GM21528 (cell line): Measurements from ENCODE around the gene PRTG.
"Not testable (repeated sequence)": the region's sequence is repeated elsewhere in the genome, so short reads cannot be mapped to it uniquely, and the experiment has no call there.

ENCODE experiments used
- ATAC-seq: cut with Tn5 transposase; IDR thresholded peaks from one replicate; pipeline ENCODE4 v1.9.1; 2021; ENCODE audit warnings: mild to moderate bottlenecking, moderate library complexity; ENCODE audit not compliant: unreplicated experiment, low FRiP score

PRTG gene

GRCh38 chr15:55649058-55649423 is 93.9 kb downstream of the PRTG start:
- ATAC-seq: no peak

GRCh38 chr15:55638764-55639163 is 104.2 kb downstream of the PRTG start:
- no peak for ATAC-seq

GRCh38 chr15:55637086-55637485 is 105.9 kb downstream of the PRTG start:
- no peak for ATAC-seq

- ATAC-seq: no peak
Measured at GRCh38 chr15:55633731-55634130, 109.2 kb downstream of the PRTG start.

- ATAC-seq: no peak
Measured at GRCh38 chr15:55632434-55632833, 110.5 kb downstream of the PRTG start.

GRCh38 chr15:55630858-55631257 is 112.1 kb downstream of the PRTG start:
- ATAC-seq: no peak

DNA sequence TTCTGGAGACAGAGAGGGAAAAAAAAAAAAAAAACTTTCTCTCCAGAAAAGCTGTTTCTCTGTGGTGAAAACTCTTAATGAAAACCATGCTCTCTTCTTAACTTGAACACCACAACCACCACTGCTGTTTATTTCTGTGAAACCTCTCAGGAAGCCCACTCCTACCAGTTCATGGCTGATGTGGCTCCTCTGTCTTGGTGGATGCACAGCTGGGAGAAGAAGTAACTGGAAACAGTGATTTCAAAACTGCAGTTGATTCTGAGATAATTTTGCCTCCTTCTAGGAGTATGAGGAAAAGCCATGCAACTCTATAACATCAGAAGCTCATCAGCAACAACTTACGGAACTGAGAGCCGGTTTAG is 114.6 kb downstream of the PRTG start:
- no peak for ATAC-seq

DNA sequence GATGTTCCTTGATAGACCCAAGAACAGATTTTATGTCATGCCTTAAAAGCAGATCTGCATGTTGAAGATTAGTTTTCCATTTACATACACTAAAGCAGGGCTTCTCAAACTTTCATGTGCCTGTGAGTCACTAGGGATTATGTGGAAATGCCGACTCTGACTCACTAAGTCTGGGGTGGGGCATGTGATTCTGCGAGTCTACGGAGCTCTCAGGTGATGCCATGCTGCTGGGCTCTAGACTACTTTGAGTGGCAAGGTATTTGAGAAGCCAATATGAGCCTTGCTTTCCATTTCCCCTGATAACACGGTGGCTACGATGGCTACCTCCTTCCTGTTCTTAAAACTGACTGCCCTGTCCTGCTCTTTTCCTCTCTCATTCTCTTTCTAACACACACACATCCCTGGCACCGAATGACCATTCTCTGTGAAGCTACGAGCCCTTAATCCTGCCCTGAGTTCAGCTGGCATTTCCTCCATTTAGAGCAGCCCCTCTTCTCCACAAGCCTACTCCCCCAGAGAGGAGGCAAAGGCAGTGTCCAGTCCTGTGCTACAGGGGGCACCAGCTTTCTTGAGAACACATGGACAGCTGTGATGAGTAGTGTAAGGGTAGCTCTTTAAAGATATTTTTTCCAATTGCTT is 115.1 kb downstream of the PRTG start:
- no peak for ATAC-seq

- no peak for ATAC-seq
Measured at GRCh38 chr15:55619783-55620182, 123.2 kb downstream of the PRTG start.

DNA sequence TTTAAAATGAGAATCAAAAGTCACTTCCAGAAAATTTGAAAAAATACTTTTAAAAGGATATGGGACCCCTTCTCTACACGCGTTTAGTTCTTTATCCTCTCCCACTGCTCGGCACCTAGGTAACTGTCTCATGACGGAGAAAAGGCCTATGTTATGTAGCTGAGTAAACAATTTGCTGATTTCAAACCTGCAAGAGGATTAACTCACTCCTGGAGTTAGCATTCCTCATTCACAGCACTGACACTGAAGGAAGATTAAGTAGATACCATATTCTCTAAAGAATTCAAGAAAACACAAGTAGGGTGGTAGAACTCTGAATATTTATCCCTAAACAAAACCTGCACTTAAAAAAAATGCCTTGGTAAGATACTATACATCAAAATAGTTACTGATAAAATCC is 124.6 kb downstream of the PRTG start:
- no peak for ATAC-seq

- ATAC-seq: no peak
Measured at GRCh38 chr15:55615445-55615844, 127.5 kb downstream of the PRTG start.

DNA sequence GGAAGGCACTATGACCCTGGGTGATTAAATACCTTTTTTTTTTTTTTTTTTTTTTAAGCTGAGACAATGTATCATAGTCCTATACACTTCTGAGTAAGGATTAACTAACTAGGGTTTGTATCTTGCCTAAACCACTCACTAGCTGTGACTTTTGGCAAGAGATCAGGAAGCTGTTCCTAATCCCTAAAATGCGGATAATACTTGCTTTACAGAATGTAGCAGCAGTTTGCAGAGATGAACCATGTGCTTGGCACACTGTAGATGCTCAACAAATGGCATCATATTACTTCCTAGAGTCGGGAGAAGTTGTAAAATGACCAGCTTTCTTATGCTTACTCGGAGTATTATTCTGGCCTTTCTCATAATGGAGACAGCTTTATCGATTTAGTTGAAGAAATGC is 129.2 kb downstream of the PRTG start:
- no peak for ATAC-seq

GRCh38 chr15:55606214-55606613 is 136.7 kb downstream of the PRTG start:
- ATAC-seq: no peak

- ATAC-seq: no peak
Measured at GRCh38 chr15:55601374-55601773, 141.6 kb downstream of the PRTG start.

GRCh38 chr15:55599439-55599838 is 143.5 kb downstream of the PRTG start:
- no peak for ATAC-seq

GRCh38 chr15:55593019-55593418 is 149.9 kb downstream of the PRTG start:
- not testable (repeated sequence) for ATAC-seq

GRCh38 chr15:55590788-55591187 is 152.2 kb downstream of the PRTG start:
- ATAC-seq: no peak

GRCh38 chr15:55589287-55589686 is 153.7 kb downstream of the PRTG start:
- no peak for ATAC-seq

GRCh38 chr15:55588815-55589115 is 154.2 kb downstream of the PRTG start:
- no peak for ATAC-seq

GRCh38 chr15:55588070-55588814 is 154.7 kb downstream of the PRTG start, which contains the start of gene PYGO1:
Gene PYGO1, minus strand, starts transcription at chr15:55588345. Its CDS starts 462 bp downstream, at chr15:55587883.
- ATAC-seq: peak; percentile 70

DNA sequence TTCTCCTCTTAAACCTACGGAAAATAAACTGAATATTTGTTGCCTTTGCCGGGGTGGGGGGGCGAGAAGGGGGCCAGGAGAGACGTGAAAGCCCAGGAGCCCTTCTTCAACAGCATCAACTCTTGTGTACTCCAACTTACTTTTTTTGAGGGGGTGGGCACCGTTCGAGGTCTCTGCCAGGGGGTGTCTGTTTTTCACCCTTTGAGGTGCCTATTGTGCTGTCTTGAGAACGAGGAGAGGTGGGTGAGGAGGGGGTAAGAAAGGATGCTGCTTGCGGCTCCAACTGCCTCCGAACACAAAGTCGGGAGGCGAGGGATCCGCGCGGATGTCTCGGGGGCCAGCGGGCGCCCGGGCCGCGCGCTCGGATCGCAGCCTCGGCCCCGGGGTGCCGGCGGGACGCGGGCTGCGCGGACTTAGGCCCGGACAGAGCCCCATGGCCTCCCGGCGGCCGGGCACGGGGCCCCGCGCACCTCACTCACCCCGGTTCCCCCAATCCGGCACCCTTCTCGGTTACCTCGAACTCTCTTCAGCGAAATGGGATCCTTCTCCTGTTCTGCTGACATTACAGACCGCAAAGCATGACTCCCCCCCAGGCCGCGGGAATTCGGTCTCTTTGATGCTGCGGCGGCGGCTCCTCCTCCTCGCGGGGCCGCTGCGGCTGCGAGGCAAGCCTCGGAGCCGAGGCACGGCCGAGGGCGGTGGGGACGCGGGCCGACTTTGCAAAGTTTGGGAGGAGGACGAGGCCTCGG is 155.5 kb downstream of the PRTG start:
- ATAC-seq: peak; percentile 33

DNA sequence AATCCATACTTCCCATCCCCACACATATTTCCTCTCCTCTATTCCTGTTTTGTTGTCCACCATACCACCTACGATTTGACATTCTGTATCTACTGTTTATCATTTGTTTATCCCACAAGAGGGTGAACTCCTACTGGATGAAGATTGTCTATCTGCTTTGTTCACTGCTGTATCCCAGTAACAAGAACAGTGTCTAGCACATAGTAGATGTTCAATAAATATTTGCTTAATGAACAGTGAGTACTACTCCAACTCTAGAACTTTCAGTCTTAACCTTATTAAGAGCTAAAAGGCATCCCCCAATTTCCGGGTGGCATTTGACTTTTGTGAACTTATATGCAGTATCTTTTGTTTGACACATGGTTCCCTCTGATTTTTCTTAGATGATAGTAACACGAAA is 156.1 kb downstream of the PRTG start:
- ATAC-seq: no peak
